KMS-11 (cell line): Measurements from ENCODE around the gene DCBLD1.
A peak's percentile ranks its signal among the peaks of the same experiment; 100 is the strongest.

Experiments used
- H2AFZ ChIP-seq: fragments of 200-600 bp; sonication (generic); 2 replicates; pipeline ENCODE4 v1.6.1; 2016; ENCODE audit warnings: antibody characterized with exemption, mixed run types, low read depth
- H3K27ac ChIP-seq: fragments of 200-600 bp; sonication (generic); 2 replicates; pipeline ENCODE4 v1.6.1; 2016; ENCODE audit warnings: mild to moderate bottlenecking, mixed run types
- H3K27me3 ChIP-seq: fragments of 200-600 bp; sonication (generic); 2 replicates; pipeline ENCODE4 v1.6.1; 2017; ENCODE audit warnings: mild to moderate bottlenecking, low read depth, mixed run types, moderate library complexity; ENCODE audit not compliant: insufficient read depth
- H3K36me3 ChIP-seq: fragments of 200-600 bp; sonication (generic); 2 replicates; pipeline ENCODE4 v1.6.1; 2017; ENCODE audit warnings: mild to moderate bottlenecking, mixed run types; ENCODE audit not compliant: insufficient read depth
- H3K4me1 ChIP-seq: fragments of 200-600 bp; sonication (generic); 2 replicates; pipeline ENCODE4 v1.6.1; 2016; ENCODE audit warnings: mild to moderate bottlenecking, low read depth, mixed run types; ENCODE audit not compliant: poor library complexity, severe bottlenecking
- H3K4me2 ChIP-seq: fragments of 200-600 bp; sonication (generic); 2 replicates; pipeline ENCODE4 v1.7.0; 2016; ENCODE audit warnings: mild to moderate bottlenecking, mixed run types
- H3K4me3 ChIP-seq: fragments of 200-600 bp; sonication (generic); IDR thresholded peaks from 2 replicates; pipeline ENCODE4 v1.6.1; 2017; ENCODE audit warnings: low read depth, low read length, mixed read lengths; ENCODE audit not compliant: insufficient read depth
- H3K79me2 ChIP-seq: fragments of 200-600 bp; sonication (generic); 2 replicates; pipeline ENCODE4 v1.6.1; 2016; ENCODE audit warnings: low read depth, mixed run types; ENCODE audit not compliant: insufficient read depth
- H3K9ac ChIP-seq: fragments of 200-600 bp; sonication (generic); 2 replicates; pipeline ENCODE4 v1.6.1; 2016; ENCODE audit warnings: mild to moderate bottlenecking, mixed run types
- H4K20me1 ChIP-seq: fragments of 200-600 bp; sonication (generic); 2 replicates; pipeline ENCODE4 v1.6.1; 2016; ENCODE audit warnings: mild to moderate bottlenecking, mixed run types; ENCODE audit not compliant: insufficient read depth
- TF ChIP-seq, protein P1 (sequence below): fragments of 200-600 bp; sonication (generic); conservative IDR thresholded peaks from 2 replicates; pipeline ENCODE4 v1.6.1; 2017; ENCODE audit warnings: low read depth, mild to moderate bottlenecking, antibody characterized with exemption, low read length, moderate library complexity, mixed read lengths

Gene DCBLD1

DNA sequence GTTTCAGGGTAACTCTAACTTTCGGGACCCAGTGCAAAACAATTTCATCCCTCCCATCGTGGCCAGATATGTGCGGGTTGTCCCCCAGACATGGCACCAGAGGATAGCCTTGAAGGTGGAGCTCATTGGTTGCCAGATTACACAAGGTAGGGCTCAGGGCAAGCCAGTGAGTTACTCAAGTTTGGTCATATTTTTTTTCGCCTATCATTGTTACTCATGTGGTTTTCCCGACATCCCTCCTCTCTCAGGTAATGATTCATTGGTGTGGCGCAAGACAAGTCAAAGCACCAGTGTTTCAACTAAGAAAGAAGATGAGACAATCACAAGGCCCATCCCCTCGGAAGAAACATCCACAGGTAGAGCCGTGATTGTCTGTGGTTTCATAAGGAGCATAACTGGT lies 58.2 kb downstream of the DCBLD1 start:
- H4K20me1 ChIP-seq = 0 out of 2 replicates have a peak, but pooled peaks cover 4% of the 10 kb centered on the region
- no peaks in the 10 kb centered on the region for H3K36me3 ChIP-seq
- H3K4me1 ChIP-seq = peaks cover 59% of the 10 kb centered on the region
- H3K4me3 ChIP-seq = no peak overlapping the region
- H2AFZ ChIP-seq = no peak overlapping the region
- no peaks in the 10 kb centered on the region for H3K79me2 ChIP-seq
- no peak overlapping the region for H3K27ac ChIP-seq
- peaks cover 2% of the 10 kb centered on the region for H3K27me3 ChIP-seq
- TF ChIP-seq, protein P1, sequence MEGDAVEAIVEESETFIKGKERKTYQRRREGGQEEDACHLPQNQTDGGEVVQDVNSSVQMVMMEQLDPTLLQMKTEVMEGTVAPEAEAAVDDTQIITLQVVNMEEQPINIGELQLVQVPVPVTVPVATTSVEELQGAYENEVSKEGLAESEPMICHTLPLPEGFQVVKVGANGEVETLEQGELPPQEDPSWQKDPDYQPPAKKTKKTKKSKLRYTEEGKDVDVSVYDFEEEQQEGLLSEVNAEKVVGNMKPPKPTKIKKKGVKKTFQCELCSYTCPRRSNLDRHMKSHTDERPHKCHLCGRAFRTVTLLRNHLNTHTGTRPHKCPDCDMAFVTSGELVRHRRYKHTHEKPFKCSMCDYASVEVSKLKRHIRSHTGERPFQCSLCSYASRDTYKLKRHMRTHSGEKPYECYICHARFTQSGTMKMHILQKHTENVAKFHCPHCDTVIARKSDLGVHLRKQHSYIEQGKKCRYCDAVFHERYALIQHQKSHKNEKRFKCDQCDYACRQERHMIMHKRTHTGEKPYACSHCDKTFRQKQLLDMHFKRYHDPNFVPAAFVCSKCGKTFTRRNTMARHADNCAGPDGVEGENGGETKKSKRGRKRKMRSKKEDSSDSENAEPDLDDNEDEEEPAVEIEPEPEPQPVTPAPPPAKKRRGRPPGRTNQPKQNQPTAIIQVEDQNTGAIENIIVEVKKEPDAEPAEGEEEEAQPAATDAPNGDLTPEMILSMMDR = no peak
- H3K4me2 ChIP-seq = no peak overlapping the region
- no peak overlapping the region for H3K9ac ChIP-seq

DNA sequence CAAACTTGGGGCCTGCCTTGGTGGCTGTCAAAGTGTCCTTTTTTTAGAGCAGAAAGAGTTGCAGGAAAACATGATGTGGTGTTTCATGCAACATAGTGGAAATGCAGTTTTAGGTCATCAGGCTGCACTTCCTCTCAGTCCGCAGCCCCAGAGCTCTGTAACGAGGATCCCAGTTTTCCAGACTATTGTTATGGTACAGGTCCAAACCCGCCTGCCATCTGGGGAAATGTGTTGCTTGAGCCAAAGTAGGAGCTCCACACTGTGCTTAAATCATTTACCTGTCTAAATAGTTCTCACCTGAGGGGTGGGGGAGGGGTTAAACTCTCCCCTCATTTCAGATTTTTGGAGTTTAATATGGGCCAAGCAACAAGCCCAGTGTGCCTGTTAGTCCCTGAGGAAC lies 60.0 kb downstream of the DCBLD1 start:
- 0 out of 2 replicates have a peak, but pooled peaks cover 6% of the 10 kb centered on the region for H4K20me1 ChIP-seq
- H3K9ac ChIP-seq = no peak overlapping the region
- peaks cover 67% of the 10 kb centered on the region for H3K4me1 ChIP-seq
- H3K27ac ChIP-seq = no peak overlapping the region
- no peak overlapping the region for H3K4me2 ChIP-seq
- no peak overlapping the region for H3K4me3 ChIP-seq
- TF ChIP-seq, protein P1 = no peak
- no peaks in the 10 kb centered on the region for H3K36me3 ChIP-seq
- H3K27me3 ChIP-seq = peaks cover 11% of the 10 kb centered on the region
- H3K79me2 ChIP-seq = no peaks in the 10 kb centered on the region
- no peak overlapping the region for H2AFZ ChIP-seq

DNA sequence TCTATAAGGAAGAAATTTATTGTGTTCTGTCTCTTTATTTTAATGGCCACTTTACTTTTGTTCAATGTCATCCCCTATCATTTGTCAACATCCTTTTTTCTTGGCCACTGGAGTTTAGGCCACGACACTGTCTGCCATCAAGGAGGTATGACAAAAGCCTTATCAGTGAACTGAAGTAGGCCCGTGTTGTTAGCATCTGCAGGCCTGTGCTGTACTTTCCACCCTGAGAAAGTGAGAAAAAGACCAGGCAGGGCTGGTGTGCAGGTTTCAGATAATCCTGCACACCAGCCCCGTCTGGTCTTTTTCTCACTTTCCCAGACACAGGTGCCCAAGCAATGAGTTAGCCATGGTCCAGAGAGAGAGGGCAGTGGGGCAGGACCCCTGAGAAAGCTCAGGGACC lies 62.2 kb downstream of the DCBLD1 start:
- Histone ChIP-seq H3K27me3 (peaks cover 22% of the 10 kb centered on the region), H3K27ac (no peak overlapping the region; the same call in 1 of the 2 replicates), H2AFZ (no peak overlapping the region), H3K36me3 (no peaks in the 10 kb centered on the region), H3K4me1 (peaks cover 57% of the 10 kb centered on the region), H3K9ac (no peak overlapping the region), H3K79me2 (no peaks in the 10 kb centered on the region), H3K4me2 (peak overlapping the region; percentile 34; the same call in 1 of the 2 replicates), H4K20me1 (0 out of 2 replicates have a peak, but pooled peaks cover 6% of the 10 kb centered on the region), H3K4me3 (no peak overlapping the region)
- TF ChIP-seq, protein P1 = no peak

DNA sequence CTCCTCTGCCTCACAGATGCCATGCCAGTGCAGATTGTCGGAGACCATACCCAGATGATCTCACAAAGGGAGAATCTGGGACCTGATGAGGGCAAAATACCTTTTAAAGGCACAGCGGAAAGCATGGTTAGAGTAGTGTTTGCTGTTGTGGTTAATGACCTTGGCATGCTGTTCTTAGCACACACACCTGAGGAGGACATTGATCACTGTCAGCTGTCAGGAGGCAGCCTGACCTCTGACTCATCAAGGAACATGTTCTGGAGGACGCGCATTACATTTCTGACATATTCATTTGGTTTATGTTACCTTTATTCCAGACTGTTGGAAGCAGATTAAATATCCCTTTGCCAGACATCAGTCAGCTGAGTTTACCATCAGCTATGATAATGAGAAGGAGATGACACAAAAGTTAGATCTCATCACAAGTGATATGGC lies 62.7 kb downstream of the DCBLD1 start:
- TF ChIP-seq, protein P1 = no peak
- H3K4me3 ChIP-seq = no peak overlapping the region
- H4K20me1 ChIP-seq = 0 out of 2 replicates have a peak, but pooled peaks cover 6% of the 10 kb centered on the region
- peaks cover 22% of the 10 kb centered on the region for H3K27me3 ChIP-seq
- H3K4me2 ChIP-seq = peak overlapping the region; percentile 45
- H3K27ac ChIP-seq = no peak overlapping the region; the same call in 1 of the 2 replicates
- H3K9ac ChIP-seq = no peak overlapping the region
- no peaks in the 10 kb centered on the region for H3K79me2 ChIP-seq
- H2AFZ ChIP-seq = no peak overlapping the region
- no peaks in the 10 kb centered on the region for H3K36me3 ChIP-seq
- peaks cover 55% of the 10 kb centered on the region for H3K4me1 ChIP-seq
